ENCODE data around the gene SALL3. TPM values are rescaled to one million over a fixed set of nuclear protein-coding genes. Genes with fewer than 3 reads are reported as not detected.

Gene SALL3
- total and polyA plus RNA-seq, 2 donors (not counting 3 experiments of a cell fraction or from before 2014, with no cell fraction given): not detected

DNA sequence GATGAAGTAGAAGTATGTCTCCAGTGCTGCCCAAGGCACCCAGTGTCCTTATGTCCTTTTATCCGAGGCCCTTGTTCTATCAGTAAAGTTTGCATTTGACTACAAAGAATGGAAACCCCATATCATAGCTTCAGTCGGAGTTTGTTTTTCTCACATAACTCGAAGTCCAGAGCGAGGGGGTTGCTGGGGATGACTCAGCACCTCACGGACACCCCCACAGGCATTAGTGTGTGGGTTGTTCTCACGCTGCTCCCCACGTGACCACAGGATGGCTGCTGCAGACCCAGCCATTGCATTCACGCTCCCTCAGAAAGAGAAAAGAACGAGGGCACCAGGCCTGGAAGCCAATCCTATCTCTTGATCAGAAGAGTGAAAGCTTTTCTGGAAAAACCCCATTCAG, 27.8 kb downstream of the SALL3 start:
- no peak for TF ChIP-seq FOS (IDR thresholded peaks at IDR 0.05; ENCODE audit: borderline replicate concordance, insufficient read depth, low read length)
- TF ChIP-seq, protein P1, sequence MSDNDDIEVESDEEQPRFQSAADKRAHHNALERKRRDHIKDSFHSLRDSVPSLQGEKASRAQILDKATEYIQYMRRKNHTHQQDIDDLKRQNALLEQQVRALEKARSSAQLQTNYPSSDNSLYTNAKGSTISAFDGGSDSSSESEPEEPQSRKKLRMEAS (IDR thresholded peaks at IDR 0.05; ENCODE audit: insufficient read depth, insufficient read length): no peak
- TF ChIP-seq POLR2A (IDR thresholded peaks at IDR 0.05; ENCODE audit: low read depth, low read length): no peak
- TF ChIP-seq MYC (IDR thresholded peaks at IDR 0.05; ENCODE audit: low read depth, low read length): no peak
- TF ChIP-seq JUN (IDR thresholded peaks at IDR 0.05; ENCODE audit: borderline replicate concordance, insufficient read depth, insufficient read length, low read depth): no peak
- TF ChIP-seq POLR2AphosphoS5 (IDR thresholded peaks at IDR 0.05; ENCODE audit: insufficient read depth, low read depth, low read length): no peak
- TF ChIP-seq CTCF (IDR thresholded peaks at IDR 0.05; ENCODE audit: extremely low read depth in 1 of 2, insufficient read depth in 1 of 2, low read depth in 1 of 2, low read length in 2 of 2): no peak
- TF ChIP-seq EZH2 (IDR thresholded peaks at IDR 0.05; ENCODE audit: borderline replicate concordance, low read depth, low read length, severe bottlenecking): no peak
- no peak for TF ChIP-seq GATA2 (IDR thresholded peaks at IDR 0.05; ENCODE audit: insufficient read depth, insufficient read length, low read depth, low read length)
- H3K9ac ChIP-seq (replicated peaks; ENCODE audit: extremely low read depth, insufficient read depth, low read length): no peak overlapping the region
- intact Hi-C loops (cut with micrococcal nuclease) (no loop called here), dilution Hi-C loops (cut with MboI; ENCODE audit: extremely low pct_ligation_motif_present, low sequenced_read_pairs) (no loop called here)
- no peak overlapping the region for H3K27ac ChIP-seq (ENCODE audit: insufficient read depth, low read depth, low read length)
- no peaks in the 10 kb centered on the region for H3K27me3 ChIP-seq (ENCODE audit: control insufficient read depth in 2 of 2, insufficient read depth in 2 of 2, low read length in 2 of 2)
- no peaks in the 10 kb centered on the region for H3K36me3 ChIP-seq (ENCODE audit: control insufficient read depth in 2 of 2, extremely low read depth in 1 of 2, insufficient read depth in 2 of 2, low read length in 2 of 2)
- CTCF ChIA-PET: no interaction called here
- H3K4me3 ChIP-seq (replicated peaks in 1 of 3; ENCODE audit: insufficient read depth in 1 of 3, low read depth in 1 of 3, low read length in 3 of 3): no peak overlapping the region
- POLR2A ChIA-PET: no interaction called here
- H3K9me1 ChIP-seq (replicated peaks; ENCODE audit: control insufficient read depth, extremely low read depth, insufficient read depth, low read length): no peaks in the 10 kb centered on the region
- no peaks in the 10 kb centered on the region for H3K9me3 ChIP-seq (replicated peaks; ENCODE audit: control insufficient read depth, insufficient read depth, low read length)
- no peaks in the 10 kb centered on the region for H3K4me1 ChIP-seq (ENCODE audit: control insufficient read depth, extremely low read depth, insufficient read depth, low read length)
- DNase-seq (ENCODE audit: low read depth, low spot score): no peak
- no peak for FAIRE-seq
- H2AFZ ChIP-seq (ENCODE audit: low read depth, low read length): no peak overlapping the region
- H3K79me2 ChIP-seq (ENCODE audit: control insufficient read depth, insufficient read depth, low read length): no peaks in the 10 kb centered on the region
- no peak overlapping the region for H3K4me2 ChIP-seq (ENCODE audit: insufficient read depth, low read length)
- H4K20me1 ChIP-seq (replicated peaks; ENCODE audit: control insufficient read depth, extremely low read depth, insufficient read depth, low read length): no peaks in the 10 kb centered on the region
- BruUV-seq (replicated peaks): no TSS peak

Data from endothelial cell of umbilical vein (primary cell).